NCI-H226 (cell line): ENCODE results near the gene MACIR.
"Not testable (repeated sequence)": the region's sequence is repeated elsewhere in the genome, so short reads cannot be mapped to it uniquely, and the experiment has no call there.

ENCODE experiments used
- DNase-seq: peaks from one replicate; pipeline ENCODE4 v3.0.0-alpha.2; 2015

Gene MACIR, protein sequence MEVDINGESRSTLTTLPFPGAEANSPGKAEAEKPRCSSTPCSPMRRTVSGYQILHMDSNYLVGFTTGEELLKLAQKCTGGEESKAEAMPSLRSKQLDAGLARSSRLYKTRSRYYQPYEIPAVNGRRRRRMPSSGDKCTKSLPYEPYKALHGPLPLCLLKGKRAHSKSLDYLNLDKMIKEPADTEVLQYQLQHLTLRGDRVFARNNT

DNA sequence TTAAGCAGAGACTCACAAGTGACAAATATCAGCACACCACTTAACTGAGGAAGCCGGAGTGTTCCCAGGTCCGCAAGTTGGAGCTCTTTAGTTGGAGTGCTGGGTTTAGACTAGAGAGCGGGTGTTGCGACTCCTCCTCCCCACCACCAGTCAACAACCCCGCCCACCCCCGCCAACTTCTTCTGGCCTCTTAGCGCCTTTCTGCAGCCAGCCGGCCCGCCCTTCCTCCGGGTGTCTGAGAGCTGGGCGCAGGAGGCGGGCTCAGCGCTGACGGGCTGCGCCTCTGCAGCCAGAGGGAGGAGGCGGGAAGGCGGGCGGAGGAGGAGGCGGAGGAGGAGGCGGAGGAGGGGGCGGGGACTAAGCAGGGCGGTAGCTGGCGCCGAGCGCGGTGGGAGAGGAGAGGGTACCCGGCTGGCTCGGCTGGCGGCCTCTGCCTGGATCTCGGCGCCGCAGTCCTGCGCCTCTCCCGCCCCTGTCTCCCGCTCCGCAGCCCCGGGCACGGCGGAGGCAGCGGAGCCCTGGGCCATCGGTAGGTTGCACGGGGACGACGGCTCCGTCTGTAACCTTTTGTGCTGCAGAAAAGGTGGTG, at the start of gene MACIR:
Gene MACIR (plus strand): TSS at position 396 of the 589 bp plus-strand sequence. CDS start 17,157 bp downstream, outside the sequence.
- peak; percentile 97 for DNase-seq

DNA sequence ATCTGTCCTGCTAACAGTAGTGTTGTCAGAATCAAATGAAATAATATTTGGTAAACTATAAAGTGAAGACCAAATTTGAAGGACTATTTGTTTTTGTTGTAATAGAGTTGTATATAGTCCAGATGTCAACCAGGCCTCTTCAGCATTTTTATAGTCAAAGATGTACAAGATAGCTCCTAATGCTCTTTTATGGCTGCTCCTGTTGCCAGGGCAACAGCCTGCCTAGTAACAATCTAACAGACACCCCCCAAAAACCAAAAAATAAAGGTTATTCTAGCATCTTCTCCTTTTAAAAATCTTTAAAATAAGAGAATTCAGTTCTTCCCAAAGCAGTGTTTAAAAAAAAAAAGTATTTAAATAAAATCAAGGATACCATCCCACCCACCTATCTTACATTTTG, 49.5 kb upstream of the MACIR start:
- no peak for DNase-seq

DNA sequence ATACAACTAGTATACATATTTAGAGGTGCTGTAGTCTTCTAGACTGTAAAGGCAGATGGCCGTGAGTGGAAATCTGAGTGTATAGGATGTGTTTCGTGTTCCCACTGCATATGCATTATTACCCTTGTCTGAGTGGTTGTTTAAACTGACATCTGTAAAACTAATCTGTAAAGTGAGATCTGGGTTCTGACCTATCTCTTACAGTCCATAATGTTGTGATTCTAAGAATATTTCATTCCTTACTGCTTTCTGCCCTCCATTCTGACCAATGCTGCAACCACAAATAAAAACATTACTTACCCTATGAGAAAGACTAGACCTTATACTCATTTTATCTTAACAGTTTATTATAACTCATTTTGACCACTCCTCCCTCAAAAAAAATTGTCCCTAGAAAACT, 47.6 kb upstream of the MACIR start:
- DNase-seq: no peak

DNA sequence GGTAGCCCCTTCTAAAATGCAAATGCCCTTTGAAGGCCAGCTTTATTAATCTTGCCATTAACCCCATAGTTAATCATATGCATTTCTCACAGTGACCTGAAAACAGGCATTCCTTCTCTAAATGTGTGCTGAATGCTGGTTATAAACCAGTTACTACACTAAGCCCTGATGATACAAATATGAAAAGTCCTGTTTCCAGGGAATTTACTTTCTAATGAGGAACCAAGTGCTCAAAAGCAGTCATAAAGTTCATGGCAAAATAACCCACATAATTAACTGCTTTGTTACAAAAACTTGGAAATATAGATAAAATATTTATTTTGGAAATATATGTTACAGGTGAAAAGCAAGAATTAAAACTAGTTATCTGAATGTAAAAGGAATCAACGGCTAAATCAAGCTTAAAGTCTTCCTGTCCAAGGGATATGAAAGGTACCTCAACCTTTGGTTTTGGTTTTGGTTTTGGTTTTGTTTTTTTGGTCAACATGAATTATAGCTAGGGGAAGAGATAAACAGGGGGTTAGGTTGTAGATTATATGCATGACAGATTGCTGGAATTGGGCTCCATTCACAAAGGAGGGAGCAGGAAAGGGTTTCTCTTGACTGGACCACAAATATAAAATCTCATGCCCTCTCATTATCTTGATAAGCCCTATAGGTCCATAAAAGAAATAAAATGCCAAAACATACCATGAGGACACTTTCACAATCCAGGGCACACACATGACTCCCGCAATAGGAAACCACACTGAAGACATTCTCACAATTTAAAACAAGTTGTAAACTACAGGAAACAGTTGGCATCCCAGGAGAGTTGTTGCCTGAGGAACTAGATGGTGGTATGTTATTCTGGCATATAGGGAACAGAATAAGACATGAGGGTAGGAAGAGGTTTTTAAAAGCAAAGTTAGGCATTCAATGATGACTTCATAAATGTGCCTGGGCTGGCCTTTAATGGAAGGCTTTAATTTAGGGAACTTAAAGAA, 46.7 kb upstream of the MACIR start:
- DNase-seq: no peak

DNA sequence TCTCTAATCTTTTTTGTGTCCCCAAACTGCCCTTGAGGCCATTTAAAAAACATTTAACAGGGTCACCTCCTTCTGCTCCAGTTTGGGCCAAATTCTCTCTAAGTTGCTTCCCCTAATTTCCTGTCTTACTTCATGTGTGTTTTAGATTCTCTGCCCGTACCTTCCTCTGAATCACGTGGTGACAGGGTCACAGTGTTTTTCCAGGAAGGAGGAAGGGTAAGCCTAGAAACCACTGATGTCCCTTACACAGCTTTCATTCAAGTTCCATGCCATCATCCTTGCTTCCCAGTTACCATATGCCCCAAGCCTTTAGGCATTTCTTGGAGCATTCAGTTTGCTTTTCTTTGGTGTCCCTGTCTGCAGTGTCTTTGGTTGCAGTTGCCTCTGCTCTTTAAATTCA, 42.4 kb upstream of the MACIR start:
- no peak for DNase-seq

DNA sequence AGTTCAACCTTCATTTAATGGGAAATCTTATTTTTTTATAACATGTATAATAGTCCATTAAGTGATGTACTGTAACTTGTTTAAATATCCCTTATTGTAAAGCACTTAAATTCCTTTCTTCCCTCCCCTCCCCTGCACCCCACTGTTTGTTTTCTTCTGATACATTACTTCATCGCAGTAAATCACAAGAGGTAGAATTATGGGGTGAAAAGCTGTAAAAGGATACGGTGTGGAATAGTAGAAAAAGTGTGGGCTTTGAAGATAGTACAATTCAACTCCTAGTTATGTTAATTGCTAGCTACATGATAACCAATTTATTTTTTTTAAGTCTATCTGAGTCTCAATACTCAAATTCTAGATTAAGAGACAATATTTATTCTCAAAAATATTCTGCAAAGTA, 41.9 kb upstream of the MACIR start:
- DNase-seq: no peak

DNA sequence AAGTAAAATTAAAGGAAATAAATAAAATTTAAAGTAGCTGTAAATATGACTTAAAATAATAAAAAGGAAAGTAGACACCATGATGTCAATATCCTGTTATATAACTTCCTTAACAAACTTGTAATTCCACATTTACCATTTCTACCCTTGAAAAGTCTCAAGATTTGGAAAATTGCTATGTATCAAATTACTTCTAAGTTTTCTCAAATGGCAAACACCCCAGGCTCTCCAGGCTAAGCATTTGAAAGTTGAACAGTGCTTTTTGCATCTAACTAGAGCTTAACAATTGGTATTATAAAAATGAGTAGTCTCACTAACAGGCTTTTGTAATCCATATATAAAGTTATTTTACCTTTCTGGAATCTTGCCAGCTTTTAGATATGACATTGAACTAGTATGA, 41.5 kb upstream of the MACIR start:
- DNase-seq: no peak

DNA sequence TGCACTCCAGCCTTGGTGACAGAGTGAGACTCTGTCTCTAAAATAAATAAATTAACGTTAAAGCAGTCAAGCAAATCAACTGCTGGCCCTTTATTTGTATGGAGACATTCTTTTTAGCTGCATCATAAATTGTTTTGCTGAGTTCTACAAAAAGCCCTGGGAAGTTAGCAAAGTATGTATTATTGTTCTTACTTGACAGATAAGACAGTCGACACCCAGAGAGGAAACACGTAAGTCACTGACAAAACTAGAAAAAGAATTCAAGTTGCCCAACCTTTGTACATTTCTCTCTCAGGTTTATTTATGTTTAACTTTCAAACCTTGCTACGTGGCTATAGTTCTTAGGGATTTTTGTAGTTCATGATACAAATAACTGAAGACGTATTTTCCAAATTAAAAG, 40.4 kb upstream of the MACIR start:
- DNase-seq: peak; percentile 89

DNA sequence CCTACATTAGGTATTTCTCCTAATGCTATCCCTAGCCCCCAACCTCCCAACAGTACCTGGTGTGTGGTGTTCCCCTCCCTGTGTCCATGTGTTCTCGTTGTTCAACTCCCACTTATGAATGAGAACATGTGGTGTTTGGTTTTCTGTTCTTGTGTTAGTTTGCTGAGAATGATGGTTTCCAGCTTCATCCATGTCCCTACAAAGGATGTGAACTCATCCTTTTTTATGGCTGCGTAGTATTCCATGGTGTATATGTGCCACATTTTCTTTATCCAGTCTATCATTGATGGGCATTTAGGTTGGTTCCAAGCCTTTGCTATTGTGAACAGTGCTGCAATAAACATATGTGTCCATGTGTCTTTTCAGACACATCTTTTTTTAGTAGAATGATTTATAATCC, 39.5 kb upstream of the MACIR start:
- not testable (repeated sequence) for DNase-seq

DNA sequence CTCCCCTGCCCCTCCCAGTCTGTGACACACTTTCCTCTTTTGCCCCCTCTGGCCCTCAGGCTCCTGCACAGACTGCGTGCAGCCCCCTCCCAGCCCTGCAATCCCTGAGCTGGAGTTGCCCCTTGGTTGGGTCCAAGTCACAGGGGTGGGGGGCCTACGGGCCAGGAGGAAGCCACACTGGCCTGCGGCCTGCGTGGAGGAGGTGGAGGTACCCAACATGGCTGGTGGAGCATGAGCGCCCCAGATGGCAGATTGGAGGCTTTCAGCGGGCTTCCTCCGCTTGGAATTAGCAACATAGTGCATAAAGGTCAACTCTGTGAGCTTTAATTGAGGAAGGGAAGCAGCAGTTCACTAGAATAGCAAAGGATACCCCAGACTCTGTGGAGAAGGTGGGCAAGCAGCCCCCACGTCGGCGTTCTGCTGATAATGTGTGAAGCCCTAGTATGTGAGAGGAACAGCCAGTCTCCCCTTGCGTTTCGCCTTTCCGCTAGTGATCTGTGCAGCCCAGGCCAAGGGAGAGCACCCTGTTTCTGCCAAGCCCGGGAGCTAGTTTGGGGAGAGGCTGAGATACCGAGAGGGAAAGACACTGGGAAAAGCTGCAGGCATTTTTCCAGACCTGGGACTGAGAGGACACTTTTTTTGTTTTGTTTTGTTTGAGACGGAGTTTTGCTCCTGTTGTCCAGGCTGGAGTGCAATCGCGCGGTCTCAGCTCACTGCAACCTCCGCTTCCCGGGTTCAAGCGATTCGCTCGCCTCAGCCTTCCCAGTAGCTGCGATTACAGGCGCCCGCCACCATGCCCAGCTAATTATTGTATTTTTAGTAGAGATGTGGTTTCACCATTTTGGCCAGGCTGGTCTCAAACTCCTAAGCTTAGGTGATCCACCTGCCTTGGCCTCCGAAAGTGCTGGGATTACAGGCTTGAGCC, 35.3 kb upstream of the MACIR start:
- no peak for DNase-seq

DNA sequence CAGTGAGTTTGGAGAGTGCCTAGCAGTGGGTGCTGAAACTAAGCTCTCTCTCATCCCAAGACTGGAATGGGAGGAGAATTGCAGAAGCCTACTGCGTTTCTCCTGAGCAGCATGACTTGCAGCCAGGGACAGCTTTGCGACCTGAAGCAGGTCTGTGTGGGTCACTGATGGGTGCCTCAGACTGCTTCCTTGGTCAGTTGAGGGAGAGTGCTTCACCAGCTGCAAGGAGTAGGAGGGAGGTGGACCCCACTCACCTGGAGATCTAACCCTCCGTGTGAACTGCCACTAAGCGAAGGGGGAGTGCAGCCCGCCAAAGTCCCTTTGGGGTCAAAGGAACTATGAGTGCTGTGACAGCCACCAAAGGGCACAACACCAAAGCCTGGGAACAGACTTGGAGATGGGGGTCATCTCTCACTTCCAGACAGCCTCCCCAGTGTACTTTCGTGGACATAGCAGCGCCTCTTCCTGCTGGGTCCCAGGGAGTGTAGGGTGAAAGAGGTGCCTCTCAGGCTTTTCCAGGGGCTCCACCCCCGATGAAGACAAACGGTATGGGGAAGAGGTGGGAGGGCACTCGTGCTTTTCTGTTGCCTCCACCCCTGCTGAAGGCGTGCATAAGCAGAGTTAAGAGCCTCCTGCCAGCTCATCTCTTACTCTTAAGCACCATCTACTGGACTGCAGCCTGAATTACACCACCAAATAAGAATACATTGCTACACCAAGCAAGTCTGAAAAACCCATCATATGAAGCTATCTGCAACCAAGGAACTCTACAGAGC, 34.3 kb upstream of the MACIR start:
- DNase-seq: peak; percentile 63

DNA sequence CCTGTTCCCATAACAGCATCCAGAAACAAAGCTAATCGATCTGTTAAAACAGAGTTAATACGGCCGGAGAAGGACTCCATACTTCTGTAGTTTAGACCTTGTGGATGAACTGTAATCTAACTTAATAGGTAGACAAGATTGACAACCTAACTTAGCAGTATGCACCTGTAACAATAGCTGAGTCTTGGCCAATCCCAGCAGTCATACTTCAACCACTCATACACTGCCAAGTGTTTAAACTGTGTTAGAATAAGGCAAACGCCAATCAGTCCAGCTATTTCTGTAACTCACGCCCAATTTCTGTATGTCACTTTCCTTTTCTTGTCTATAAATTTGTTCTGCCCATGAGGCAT, 33.7 kb upstream of the MACIR start:
- DNase-seq: no peak

DNA sequence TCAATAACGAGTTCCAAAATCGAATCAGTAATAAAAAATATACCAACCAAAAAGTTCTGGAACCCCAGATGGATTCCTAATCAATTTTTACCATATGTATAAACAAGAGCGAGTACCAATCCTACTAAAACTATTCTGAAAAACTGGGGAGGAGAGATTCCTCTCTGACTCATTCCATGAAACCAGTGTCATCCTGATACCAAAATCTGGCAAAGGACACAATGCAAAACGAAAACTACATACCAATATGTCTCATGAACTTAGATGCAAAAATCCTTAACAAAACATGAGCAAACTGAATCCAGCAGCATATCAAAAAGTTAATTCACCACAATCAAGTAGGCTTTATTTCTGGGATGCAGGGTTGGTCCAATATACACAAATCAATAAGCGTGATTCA, 30.5 kb upstream of the MACIR start:
- DNase-seq: no peak

DNA sequence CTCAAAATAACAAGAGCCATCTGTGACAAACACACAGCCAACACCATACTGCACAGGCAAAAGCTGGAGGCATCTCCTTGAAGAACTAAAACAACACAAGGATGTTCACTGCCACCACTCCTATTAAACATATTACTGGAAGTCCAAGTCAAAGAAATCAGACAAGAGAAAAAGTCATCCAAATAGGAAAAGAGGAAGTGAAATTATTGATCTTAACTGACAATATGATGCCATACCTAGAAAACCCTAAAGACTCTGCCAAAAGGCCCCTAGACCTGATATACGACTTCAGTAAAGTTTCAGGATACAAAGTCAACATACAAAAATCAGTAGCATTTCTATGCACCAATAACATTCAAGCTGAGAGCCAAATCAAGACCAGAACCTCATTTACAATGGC, 30.0 kb upstream of the MACIR start:
- no peak for DNase-seq

DNA sequence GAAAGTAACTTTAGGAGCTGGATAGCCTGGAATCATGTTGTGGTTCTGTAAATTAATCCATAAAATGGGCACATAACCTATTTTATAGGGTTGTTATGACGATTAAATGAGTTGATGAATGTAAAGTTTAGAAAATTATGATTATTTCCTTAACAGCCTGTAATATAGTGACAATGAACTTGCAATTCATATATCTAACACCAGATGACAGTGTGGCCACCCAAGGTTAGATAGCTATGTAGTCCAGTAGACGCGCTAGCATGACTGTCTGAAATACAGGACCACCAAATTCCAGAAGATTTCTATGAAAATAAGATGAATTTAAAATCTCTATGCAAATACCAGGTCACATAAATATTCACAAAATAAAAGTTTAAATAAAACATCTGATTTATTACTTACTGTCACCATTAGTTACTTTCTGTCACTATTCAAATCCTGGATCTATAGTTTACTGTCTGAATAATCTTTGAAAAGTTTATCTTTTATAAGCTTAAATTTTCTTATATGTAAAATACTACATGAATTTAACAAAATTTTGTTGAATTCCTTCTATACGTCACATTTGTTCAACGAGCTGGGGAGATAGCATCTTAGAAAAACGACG, 26.1 kb upstream of the MACIR start:
- DNase-seq: no peak

DNA sequence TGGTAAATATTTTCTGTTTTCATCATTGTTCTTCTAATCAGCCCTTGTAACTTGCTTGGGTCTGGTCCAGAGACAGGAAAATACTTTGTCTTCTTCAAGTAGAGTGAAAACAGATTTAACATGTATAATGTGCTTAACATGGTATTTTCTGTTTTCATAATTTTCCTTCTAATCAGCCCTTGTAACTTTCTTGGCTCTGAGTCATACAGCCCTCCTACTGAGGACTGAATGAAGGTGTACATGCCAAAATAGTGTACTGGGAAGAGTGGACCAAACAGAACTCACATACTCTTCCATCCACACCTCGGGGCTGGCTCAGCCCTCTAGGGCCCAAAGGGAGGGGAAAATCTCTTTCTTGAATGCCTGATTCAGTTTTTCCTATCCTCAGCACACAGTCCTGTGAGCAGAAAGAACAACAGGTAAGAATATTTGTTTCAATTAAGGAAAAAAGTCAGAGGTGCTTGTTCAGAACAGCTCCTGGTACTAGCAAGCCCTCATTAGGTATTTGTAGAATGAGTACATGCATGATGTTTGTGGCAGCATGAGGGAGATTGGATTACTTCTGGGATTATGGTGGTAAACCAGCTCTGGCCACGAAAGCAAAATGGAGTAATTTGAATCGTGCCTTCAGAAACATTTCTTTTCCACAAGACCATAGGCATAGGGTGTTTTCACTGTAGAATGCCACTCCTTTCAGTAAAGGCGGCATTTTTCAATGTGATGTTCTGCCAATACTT, 24.2 kb upstream of the MACIR start:
- DNase-seq: peak; percentile 50

DNA sequence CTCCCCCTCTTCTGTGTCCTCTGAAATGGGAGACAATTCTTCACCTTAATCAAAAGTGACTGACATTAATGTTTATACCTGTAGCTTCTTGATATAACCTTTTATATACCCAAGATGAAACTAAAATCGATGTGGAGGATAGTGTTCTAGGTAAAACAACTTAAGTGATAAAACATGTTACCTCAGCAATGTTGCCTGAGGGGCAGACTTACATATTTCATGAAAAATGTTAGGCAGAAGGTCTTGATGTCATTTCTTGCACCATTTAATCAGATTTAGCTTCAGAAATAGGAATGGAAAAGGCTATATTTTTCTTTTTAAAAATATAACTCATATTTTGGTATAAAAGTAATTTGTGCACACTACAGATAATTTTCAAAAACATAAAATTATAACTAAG, 22.7 kb upstream of the MACIR start:
- no peak for DNase-seq

DNA sequence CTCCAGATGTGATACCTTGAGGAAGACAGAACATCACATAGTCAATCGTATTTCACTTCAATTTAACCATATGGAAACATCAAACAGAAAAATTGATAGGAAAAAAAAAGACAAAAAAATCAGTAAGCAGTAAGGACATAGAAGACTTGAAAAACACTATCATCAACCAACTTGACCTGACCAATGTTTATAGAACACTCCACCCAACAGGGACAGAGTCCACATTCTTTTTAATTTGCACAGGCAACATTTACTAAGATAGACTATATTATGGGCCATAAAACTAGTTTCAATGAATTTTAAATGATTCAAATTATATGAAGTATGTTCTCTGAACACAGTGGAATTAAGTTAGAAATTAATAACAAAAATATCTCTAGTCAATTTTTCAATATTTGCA, 20.8 kb upstream of the MACIR start:
- no peak for DNase-seq

DNA sequence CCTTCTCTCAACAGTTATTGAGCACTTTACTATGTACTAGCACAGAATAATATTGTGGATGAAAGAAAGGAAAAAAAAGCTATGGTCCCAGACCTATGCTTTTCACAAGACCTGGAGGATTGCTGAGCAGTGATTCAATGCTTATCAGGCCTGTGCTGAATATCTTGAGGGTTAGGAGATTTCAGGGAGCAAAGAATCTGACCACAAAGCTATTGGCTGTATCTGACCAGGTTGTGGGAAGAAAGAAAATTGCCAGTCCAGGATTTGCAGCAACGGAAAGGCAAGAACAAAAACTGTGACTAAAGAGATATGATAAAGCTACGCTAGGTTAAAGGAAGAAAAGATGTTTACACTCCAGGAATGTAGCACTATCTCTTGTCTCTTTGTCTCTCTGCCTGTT, 14.9 kb upstream of the MACIR start:
- peak; percentile 97 for DNase-seq

DNA sequence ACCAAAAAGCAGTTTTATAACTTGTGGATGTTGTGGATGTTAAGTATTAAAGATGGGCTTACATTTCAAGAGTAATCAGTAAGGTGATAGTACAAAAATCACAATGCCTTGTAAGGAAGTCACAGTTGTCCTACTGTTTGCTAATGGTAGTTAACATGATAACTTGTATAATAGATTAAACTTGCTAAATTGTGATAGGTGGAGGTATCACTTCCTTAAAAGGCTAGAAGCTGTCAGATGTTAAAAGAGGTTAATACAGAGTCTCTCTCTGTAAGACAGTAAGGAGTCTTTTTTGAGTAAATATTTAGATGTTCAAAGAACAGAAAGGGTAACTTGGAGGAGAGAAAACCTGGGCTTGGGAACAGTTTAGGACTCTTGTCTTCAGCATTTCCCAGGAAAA, 14.2 kb upstream of the MACIR start:
- no peak for DNase-seq

DNA sequence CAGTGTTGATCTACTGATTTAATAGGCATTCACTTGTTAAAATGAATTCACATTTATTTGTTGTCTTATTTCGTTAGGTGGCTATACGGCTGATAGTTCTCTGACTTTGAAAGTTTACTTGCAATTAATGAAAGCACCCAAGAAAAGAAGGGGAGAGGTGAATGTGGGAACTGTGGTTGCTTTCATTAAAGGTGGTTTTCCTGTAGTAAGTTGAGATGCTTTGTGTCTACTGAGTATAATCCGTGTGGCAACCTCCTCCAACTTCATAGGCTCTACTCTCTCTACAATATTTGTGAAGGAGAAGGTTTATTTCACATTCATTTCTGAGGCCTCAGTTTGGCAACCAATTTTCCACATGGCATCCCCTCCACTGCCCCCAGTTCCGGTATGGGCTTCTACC, 12.8 kb upstream of the MACIR start:
- no peak for DNase-seq
